Measurements from ENCODE around the gene HPS6. TPM values are rescaled to one million over a fixed set of nuclear protein-coding genes. Genes with fewer than 3 reads are reported as not detected.

HPS6 gene
- total RNA-seq, 1 experiment from 2014 or later = 31.7 TPM

DNA sequence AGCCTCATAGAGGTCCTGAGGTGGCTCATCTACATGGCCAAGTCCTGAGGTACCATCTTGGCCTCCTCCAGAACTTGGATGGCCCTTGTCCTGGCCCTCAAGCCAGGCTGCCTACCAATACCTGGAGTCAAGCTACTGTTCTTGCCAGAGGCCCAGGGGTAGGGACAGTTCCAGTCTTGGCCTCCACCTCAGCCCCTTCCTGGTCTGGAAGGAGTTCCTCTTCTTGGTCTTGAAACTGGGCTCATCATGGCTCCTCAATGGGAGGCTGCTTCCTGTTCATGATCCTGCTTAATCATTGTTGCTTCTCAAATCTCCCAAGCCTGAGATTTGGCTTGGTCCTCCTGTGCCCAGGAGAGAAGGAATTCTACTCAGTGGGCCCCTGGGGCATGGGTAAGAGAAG, 3.9 kb downstream of the HPS6 start:
- no peak overlapping the region for H3K27ac ChIP-seq (ENCODE audit: low read depth, low read length)
- H3K9me2 ChIP-seq (ENCODE audit: insufficient read depth) = no peaks in the 10 kb centered on the region
- no peak for ATAC-seq
- RAD21 ChIA-PET (ENCODE audit: low non-redundant PET in 1 of 2, low total read pairs in 2 of 2, uncharacterized antibody in 2 of 2, unreplicated experiment in 2 of 2) = no interaction called here
- no peaks in the 10 kb centered on the region for H3K27me3 ChIP-seq (ENCODE audit: insufficient read depth, low read length)
- no peak overlapping the region for H3K9ac ChIP-seq (ENCODE audit: low read length)
- intact Hi-C loops (cut with micrococcal nuclease) = no loop called here
- TF ChIP-seq, protein P1, sequence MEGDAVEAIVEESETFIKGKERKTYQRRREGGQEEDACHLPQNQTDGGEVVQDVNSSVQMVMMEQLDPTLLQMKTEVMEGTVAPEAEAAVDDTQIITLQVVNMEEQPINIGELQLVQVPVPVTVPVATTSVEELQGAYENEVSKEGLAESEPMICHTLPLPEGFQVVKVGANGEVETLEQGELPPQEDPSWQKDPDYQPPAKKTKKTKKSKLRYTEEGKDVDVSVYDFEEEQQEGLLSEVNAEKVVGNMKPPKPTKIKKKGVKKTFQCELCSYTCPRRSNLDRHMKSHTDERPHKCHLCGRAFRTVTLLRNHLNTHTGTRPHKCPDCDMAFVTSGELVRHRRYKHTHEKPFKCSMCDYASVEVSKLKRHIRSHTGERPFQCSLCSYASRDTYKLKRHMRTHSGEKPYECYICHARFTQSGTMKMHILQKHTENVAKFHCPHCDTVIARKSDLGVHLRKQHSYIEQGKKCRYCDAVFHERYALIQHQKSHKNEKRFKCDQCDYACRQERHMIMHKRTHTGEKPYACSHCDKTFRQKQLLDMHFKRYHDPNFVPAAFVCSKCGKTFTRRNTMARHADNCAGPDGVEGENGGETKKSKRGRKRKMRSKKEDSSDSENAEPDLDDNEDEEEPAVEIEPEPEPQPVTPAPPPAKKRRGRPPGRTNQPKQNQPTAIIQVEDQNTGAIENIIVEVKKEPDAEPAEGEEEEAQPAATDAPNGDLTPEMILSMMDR (IDR thresholded peaks at IDR 0.05 in 2 of 3, conservative IDR thresholded peaks at IDR 0.05 in 1 of 3; ENCODE audit: borderline replicate concordance in 1 of 3, insufficient read depth in 1 of 3, low read depth in 2 of 3, low read length in 2 of 3) = no peak
- TF ChIP-seq FOSL1 (IDR thresholded peaks at IDR 0.05; ENCODE audit: low read depth) (no peak), ELF1 (IDR thresholded peaks at IDR 0.05; ENCODE audit: borderline replicate concordance, low read depth) (no peak), POLR2AphosphoS5 (IDR thresholded peaks at IDR 0.05; ENCODE audit: low read depth, low read length) (0 out of 2 replicates have a peak, but pooled peaks have one; percentile 8)
- no peaks in the 10 kb centered on the region for H4K20me1 ChIP-seq (ENCODE audit: insufficient read depth)
- POLR2A ChIA-PET = interaction anchor here (1.3 to 2.4 kb wide), 2 partner anchors 11 to 13 kb away, joined by 3 to 10 read pairs; partner anchors contain the start of gene ARMH3
- H2AFZ ChIP-seq (ENCODE audit: low read depth, low read length, poor library complexity, severe bottlenecking) = no peak overlapping the region
- no peak overlapping the region for H3K4me3 ChIP-seq (replicated peaks in 1 of 2; ENCODE audit: low read depth in 1 of 2, low read length in 2 of 2)
- 0 out of 4 replicates have a peak, but pooled peaks cover 0 to 2% of the 10 kb centered on the region in 2 experiments for H3K36me3 ChIP-seq (ENCODE audit: control insufficient read depth in 1 of 2, insufficient read depth in 2 of 2, low read length in 2 of 2)
- H3K9me3 ChIP-seq (ENCODE audit: control insufficient read depth in 1 of 2, insufficient read depth in 1 of 2, low read depth in 1 of 2, low read length in 2 of 2) = no peaks in the 10 kb centered on the region
- H3K4me2 ChIP-seq (ENCODE audit: low read length) = no peak overlapping the region
- CTCF ChIA-PET = interaction anchor here (0.9 to 2.9 kb wide), 3 partner anchors 59 to 229 kb away, joined by 3 to 14 read pairs (median 7); no protein-coding TSS in a partner anchor
- BruUV-seq (replicated peaks) = no TSS peak
- peaks cover 17 to 27% of the 10 kb centered on the region in 2 experiments for H3K4me1 ChIP-seq (ENCODE audit: control insufficient read depth in 1 of 2, insufficient read depth in 2 of 2, low read length in 2 of 2)
- peaks cover 31% of the 10 kb centered on the region for H3K79me2 ChIP-seq (ENCODE audit: insufficient read depth, low read length)
- no peak for DNase-seq (ENCODE audit: low read depth, low spot score)

Measured in HCT116 (cell line).